Measurements from ENCODE around the gene PLA2G4D.
"Not testable (repeated sequence)": the region's sequence is repeated elsewhere in the genome, so short reads cannot be mapped to it uniquely, and the experiment has no call there.

PLA2G4D gene

GRCh38 chr15:42128476-42128875 is 34.1 kb upstream of the PLA2G4D start:
- DNase-seq (ENCODE audit: low read depth) = no peak

DNA sequence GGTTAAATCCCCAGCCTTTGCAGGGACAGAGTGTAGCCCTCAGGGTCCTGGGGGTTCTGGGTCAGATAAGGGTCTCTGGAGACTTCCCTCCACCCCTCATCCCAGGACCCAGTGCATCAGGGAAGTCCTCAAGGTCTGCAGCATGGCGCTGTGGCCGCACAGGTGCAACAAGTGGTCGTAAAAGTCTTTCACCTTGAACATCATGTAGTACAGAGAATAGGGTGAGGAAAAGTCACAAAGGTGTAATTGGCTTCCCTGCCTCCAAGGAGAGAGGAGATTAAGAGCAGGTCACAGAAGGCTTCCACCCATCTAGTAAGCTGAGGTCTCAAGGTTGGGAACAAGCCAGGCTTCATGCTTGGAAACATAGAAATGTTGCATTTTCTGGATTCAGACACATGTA is 29.2 kb upstream of the PLA2G4D start:
- DNase-seq (ENCODE audit: low read depth) = no peak

DNA sequence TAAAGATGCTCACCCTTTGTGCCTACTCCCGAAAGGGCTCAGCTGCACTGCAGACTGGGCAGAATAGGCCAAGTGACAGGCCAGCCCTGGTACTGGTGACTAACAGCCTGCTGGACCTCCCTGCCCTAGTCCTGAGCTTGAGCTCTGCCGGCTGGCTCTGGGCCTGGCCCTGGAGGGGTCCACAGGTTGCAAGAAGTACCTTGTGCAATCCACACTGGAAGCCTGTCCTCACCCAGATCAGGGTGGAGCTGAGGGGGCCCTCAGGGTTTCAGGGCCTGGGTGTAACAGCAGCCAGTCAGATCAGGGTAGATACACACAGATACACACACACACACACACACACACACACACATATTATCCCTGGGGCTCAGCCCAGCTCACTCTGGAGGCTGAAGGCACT is 27.3 kb upstream of the PLA2G4D start:
- DNase-seq (ENCODE audit: low read depth) = no peak

GRCh38 chr15:42121021-42121420 is 26.7 kb upstream of the PLA2G4D start:
- DNase-seq (ENCODE audit: low read depth) = no peak

GRCh38 chr15:42120285-42120684 is 25.9 kb upstream of the PLA2G4D start:
- no peak for DNase-seq (ENCODE audit: low read depth)

DNA sequence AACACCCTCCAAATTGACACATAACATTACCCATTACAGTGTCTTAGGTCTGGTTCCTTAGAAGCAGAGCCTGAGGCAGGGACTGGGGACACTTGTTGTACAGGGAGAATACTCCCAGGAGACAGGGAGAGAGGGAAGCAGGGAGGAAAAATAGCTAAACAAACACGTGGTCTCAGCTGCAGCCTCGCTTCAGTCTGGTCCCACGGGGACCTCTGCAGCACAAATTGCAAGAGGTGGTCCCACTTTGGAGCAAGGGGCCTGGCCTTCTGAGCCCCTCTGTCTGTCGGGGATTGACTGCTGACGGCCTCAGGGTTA is 25.0 kb upstream of the PLA2G4D start:
- no peak for DNase-seq (ENCODE audit: low read depth)

- no peak for DNase-seq (ENCODE audit: low read depth)
Measured at GRCh38 chr15:42118650-42119445, 24.5 kb upstream of the PLA2G4D start.

- no peak for DNase-seq (ENCODE audit: low read depth)
Measured at GRCh38 chr15:42111924-42112323, 17.6 kb upstream of the PLA2G4D start.

DNA sequence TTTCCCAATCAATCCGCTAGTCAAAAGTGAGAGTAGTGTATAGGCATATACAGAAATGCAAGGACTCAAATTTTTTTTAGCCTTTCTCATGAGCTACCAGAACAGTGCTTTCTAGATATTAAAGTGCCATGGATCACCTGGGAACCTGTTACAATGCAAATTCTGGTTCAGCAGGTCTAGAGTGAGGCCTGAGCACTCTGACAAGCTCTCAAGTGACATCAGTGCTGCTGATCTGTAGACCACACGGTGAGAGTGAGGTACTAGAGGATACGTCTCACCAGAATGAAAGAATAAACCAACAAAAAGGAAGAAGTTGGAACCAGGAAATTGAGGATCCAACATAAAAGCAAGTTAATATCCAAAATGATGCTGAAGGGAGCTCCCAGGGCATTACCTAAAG is 16.0 kb upstream of the PLA2G4D start:
- DNase-seq (ENCODE audit: low read depth) = no peak

GRCh38 chr15:42108806-42109205 is 14.4 kb upstream of the PLA2G4D start:
- DNase-seq (ENCODE audit: low read depth) = no peak

- no peak for DNase-seq (ENCODE audit: low read depth)
Measured at GRCh38 chr15:42108189-42108588, 13.8 kb upstream of the PLA2G4D start.

GRCh38 chr15:42107473-42107872 is 13.1 kb upstream of the PLA2G4D start:
- no peak for DNase-seq (ENCODE audit: low read depth)

- DNase-seq (ENCODE audit: low read depth) = no peak
Measured at GRCh38 chr15:42106288-42106687, 11.9 kb upstream of the PLA2G4D start.

GRCh38 chr15:42104095-42104891 is 9.9 kb upstream of the PLA2G4D start:
- no peak for DNase-seq (ENCODE audit: low read depth)

GRCh38 chr15:42102646-42103235 is 8.4 kb upstream of the PLA2G4D start:
- DNase-seq (ENCODE audit: low read depth) = no peak

GRCh38 chr15:42101861-42102260 is 7.5 kb upstream of the PLA2G4D start:
- no peak for DNase-seq (ENCODE audit: low read depth)

DNA sequence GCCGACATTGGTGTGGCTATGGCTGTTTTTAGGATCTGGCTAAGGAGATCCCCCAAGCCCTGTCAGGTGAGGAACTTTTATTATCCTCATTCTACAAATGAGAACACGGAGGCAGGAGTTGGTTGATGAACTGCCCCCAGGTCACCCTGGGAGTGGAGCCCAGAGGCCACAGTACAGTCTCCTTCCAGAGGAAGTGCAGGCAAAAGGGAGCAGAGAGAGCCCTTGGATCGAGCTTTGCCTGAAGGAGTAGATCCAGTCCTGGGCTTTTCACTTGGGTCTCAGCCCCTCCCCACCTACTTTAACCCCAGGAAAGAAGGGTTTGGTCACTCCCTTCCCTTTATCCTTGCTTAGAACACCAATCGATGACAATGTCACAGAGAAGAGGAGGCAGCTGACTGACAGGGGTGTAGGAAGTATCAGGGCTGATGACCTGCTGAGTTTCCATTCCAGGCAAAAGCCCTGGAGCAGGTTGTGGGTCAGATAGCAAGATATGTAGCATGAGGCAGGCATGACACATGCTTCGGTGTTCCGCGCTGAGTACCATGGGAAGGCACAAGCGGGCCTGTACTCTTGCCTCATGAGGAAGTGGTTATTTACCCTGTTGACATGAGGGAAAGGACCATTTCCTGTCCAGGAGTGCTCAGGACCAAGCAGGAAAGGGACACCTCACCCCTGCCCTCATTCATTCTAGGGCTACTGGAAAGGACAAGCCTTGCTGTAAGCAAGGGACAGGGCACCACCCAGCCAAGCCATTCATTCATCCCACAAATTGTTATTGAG is 5.8 kb upstream of the PLA2G4D start:
- no peak for DNase-seq (ENCODE audit: low read depth)

GRCh38 chr15:42097018-42097417 is 2.7 kb upstream of the PLA2G4D start:
- DNase-seq (ENCODE audit: low read depth) = no peak

GRCh38 chr15:42093966-42094365 is 396 bp downstream of the PLA2G4D start:
- no peak for DNase-seq (ENCODE audit: low read depth)

- no peak for DNase-seq (ENCODE audit: low read depth)
Measured at GRCh38 chr15:42092398-42093318, 1.7 kb downstream of the PLA2G4D start.

DNA sequence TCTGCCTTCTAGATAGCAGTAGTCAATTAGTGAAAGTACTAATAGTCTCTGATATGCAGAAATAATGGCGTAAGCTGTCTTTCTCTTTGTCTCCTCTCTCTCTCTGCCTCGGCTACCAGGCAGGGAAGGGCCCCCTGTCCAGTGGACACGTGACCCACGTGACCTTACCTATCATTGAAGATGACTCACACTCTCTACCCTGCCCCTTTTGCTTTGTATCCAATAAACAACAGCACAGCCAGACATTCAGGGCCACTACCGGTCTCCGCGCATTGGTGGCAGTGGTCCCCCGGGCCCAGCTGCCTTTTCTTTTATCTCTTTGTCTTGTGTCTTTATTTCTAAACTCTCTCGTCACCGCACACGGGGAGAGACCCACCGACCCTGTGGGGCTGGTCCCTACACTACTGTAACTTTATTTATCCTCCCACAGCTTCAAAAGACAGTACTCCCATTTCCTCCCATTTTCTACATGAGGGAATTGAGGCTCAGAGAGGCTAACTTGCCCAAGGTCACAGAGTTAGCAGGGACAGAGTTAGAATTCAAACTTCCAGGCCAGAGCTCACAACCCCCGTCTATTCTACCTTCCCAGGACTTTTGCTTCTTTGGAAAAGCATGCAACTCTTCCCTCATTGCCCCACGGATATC is 2.5 kb downstream of the PLA2G4D start:
- DNase-seq (ENCODE audit: low read depth) = not testable (repeated sequence)

Measured in T-helper 22 cell (primary cell).